ENCODE data around the gene POLR3G. TPM values are rescaled to one million over a fixed set of nuclear protein-coding genes. Genes with fewer than 3 reads are reported as not detected.

Gene POLR3G
- total and polyA plus RNA-seq, 7 donors, result 1.0 to 4.9 (median 1.8) TPM

DNA sequence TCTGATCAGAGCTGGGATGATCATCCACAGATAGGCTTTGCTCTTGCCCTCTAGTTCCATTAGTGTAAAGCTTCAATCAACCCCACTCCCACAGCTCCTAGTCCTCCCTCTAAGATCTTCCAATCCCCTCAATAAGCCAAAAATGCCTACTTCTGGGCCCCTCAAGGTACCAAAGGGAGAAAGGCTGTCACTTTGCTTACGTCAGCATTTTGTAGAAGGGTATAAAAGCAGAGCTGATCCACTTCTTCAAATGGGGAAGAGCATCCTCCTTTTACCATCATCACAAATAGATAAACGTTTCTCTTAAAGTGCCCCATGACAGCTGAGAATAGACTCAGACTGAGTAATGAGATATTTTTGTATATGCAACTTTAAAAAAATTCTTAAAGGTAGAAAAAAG, 70.8 kb downstream of the POLR3G start:
- no peak overlapping the region for H3K27ac ChIP-seq
- 66 to 80% (median 70%) methylated on average over 2 of the region's 2 CpGs for WGBS, 3 donors
- no peak overlapping the region for H3K4me3 ChIP-seq
- peaks cover 0 to 10% (median 6%) of the 10 kb centered on the region in 3 donors for H3K27me3 ChIP-seq (ENCODE audit: insufficient read depth in 3 of 3, low read length in 2 of 3)
- no peak for DNase-seq
- TF ChIP-seq CTCF (IDR thresholded peaks at IDR 0.05), result no peak
- H3K4me1 ChIP-seq, result no peaks in the 10 kb centered on the region
- H3K36me3 ChIP-seq (ENCODE audit: insufficient read depth in 1 of 2, low read depth in 1 of 2), result no peaks in the 10 kb centered on the region
- intact Hi-C loops (cut with DNase I), result no loop called here
- no peak for ATAC-seq
- no peaks in the 10 kb centered on the region for H3K9me3 ChIP-seq

GRCh38 chr5:90546216-90546837, 71.7 kb downstream of the POLR3G start:
- ATAC-seq, result no peak
- intact Hi-C loops (cut with DNase I), result no loop called here
- Histone ChIP-seq H3K4me3 (no peak overlapping the region), H3K27me3 (ENCODE audit: insufficient read depth in 3 of 3, low read length in 2 of 3) (peaks cover 0 to 10% (median 6%) of the 10 kb centered on the region in 3 donors), H3K9me3 (no peaks in the 10 kb centered on the region), H3K4me1 (no peaks in the 10 kb centered on the region), H3K36me3 (ENCODE audit: insufficient read depth in 1 of 2, low read depth in 1 of 2) (no peaks in the 10 kb centered on the region), H3K27ac (no peak overlapping the region)
- TF ChIP-seq CTCF (IDR thresholded peaks at IDR 0.05), result no peak
- 75 to 84% (median 77%) methylated on average over 4 of the region's 4 CpGs for WGBS, 3 donors
- DNase-seq, result no peak

- Histone ChIP-seq H3K4me1 (no peaks in the 10 kb centered on the region), H3K9me3 (no peaks in the 10 kb centered on the region), H3K27ac (no peak overlapping the region), H3K4me3 (no peak overlapping the region), H3K27me3 (ENCODE audit: insufficient read depth in 3 of 3, low read length in 2 of 3) (peaks cover 0 to 10% (median 6%) of the 10 kb centered on the region in 3 donors), H3K36me3 (ENCODE audit: insufficient read depth in 1 of 2, low read depth in 1 of 2) (no peaks in the 10 kb centered on the region)
- 70 to 81% (median 79%) methylated on average over 1 of the region's 1 CpG for WGBS, 3 donors
- intact Hi-C loops (cut with DNase I), result no loop called here
- DNase-seq (no peak), ATAC-seq (no peak)
- TF ChIP-seq CTCF (IDR thresholded peaks at IDR 0.05), result no peak
Measured at GRCh38 chr5:90547072-90547536, 72.4 kb downstream of the POLR3G start.

DNA sequence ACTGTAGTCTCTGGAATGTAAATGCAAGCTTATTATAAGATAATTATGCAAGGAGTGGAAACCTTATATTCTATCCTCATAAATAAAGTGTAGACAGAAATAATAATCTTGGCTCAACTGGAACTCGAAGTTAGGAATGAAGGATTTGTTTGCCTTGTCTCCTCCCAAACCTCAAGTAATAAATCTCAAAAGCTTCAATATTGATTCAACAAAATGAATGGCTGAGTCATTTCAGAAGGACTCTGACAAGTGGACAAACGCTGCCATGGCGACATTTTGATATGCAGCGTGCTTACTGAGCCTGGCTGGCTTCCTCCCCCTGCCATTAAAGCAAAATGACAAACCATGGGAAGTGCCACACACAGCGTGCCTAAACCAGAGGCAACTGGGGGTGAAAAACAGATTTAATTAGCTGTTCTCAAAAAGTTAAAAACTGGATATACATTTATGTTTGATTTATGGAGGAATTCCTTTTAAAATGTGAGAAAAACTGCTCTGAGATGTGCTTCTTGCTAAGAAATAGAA, 73.5 kb downstream of the POLR3G start:
- DNase-seq (no peak), ATAC-seq (peak in 1 of 4 donors; percentile 60)
- no peak for TF ChIP-seq CTCF (IDR thresholded peaks at IDR 0.05)
- intact Hi-C loops (cut with DNase I), result no loop called here
- H3K27ac ChIP-seq, result no peak overlapping the region
- H3K36me3 ChIP-seq (ENCODE audit: insufficient read depth in 1 of 2, low read depth in 1 of 2), result no peaks in the 10 kb centered on the region
- no peaks in the 10 kb centered on the region for H3K4me1 ChIP-seq
- no peaks in the 10 kb centered on the region for H3K9me3 ChIP-seq
- 17 to 21% (median 21%) methylated on average over 5 of the region's 5 CpGs for WGBS, 3 donors
- H3K27me3 ChIP-seq (ENCODE audit: insufficient read depth in 3 of 3, low read length in 2 of 3), result peaks cover 0 to 10% (median 6%) of the 10 kb centered on the region in 3 donors
- H3K4me3 ChIP-seq, result peak overlapping the region; percentile 5

- Histone ChIP-seq H3K27me3 (ENCODE audit: insufficient read depth in 3 of 3, low read length in 2 of 3) (peaks cover 0 to 6% (median 6%) of the 10 kb centered on the region in 3 donors), H3K4me1 (no peaks in the 10 kb centered on the region), H3K27ac (no peak overlapping the region), H3K36me3 (ENCODE audit: insufficient read depth in 1 of 2, low read depth in 1 of 2) (no peaks in the 10 kb centered on the region), H3K4me3 (no peak overlapping the region), H3K9me3 (no peaks in the 10 kb centered on the region)
- ATAC-seq, result no peak
- DNase-seq, result no peak
- intact Hi-C loops (cut with DNase I), result no loop called here
- no peak for TF ChIP-seq CTCF (IDR thresholded peaks at IDR 0.05)
Measured at GRCh38 chr5:90549223-90549622, 74.6 kb downstream of the POLR3G start.

Data from psoas muscle (tissue), 8 donors.